Endothelial cell of umbilical vein (primary cell): Measurements from ENCODE around the gene SLC26A11. TPM values are rescaled to one million over a fixed set of nuclear protein-coding genes. Genes with fewer than 3 reads are reported as not detected.

Experiments used
- BruUV-seq: library from RNA; stranded (reverse); fragments of 400-500 nt; replicated peaks from 2 replicates; lab custom pipeline; 2021; lab: Mats Ljungman, UMichigan
- CTCF ChIA-PET: fragments of 300-600, 350-600 bp; sonication (Branson Sonifier 250); formaldehyde crosslinking; loops from one replicate; lab custom pipeline; 2021; ENCODE audit warnings: antibody characterized with exemption, inconsistent platforms; lab: Charles Lee
- POLR2A ChIA-PET: fragments of 300-600, 350-600 bp; sonication (Branson Sonifier 250); formaldehyde crosslinking; loops from one replicate; lab custom pipeline; 2021; ENCODE audit warnings: antibody characterized with exemption, inconsistent platforms; lab: Charles Lee
- DNase-seq: peaks from one replicate; pipeline ENCODE4 v3.0.0-alpha.2; 2011; ENCODE audit warnings: low read depth, low spot score
- FAIRE-seq: peaks from 2 replicates; lab custom pipeline; 2011; peaks lifted over from hg19 to GRCh38; lab: Jason Lieb, UNC
- H2AFZ ChIP-seq: 2 replicates; pipeline ENCODE4 v1.6.0; 2012; ENCODE audit warnings: low read depth, low read length, control low read depth, inconsistent platforms
- H3K27ac ChIP-seq: 2 replicates; pipeline ENCODE4 v1.5.1; 2011; ENCODE audit warnings: low read depth, mild to moderate bottlenecking, control low read depth, low read length, moderate library complexity; ENCODE audit not compliant: insufficient read depth
- H3K27me3 ChIP-seq, 2 experiments: 2 replicates each; pipeline versions ENCODE4 v1.6.0 to v1.6.1; 2011; ENCODE audit warnings: low read length in 2 of 2, mixed read lengths in 1 of 2; ENCODE audit not compliant: control insufficient read depth in 2 of 2, insufficient read depth in 2 of 2
- H3K36me3 ChIP-seq, 2 experiments: 2 replicates in 1 of 2; 3 replicates in 1 of 2; pipeline ENCODE4 v1.5.1; 2011; ENCODE audit warnings: low read length in 2 of 2, mild to moderate bottlenecking in 1 of 2, moderate library complexity in 1 of 2; ENCODE audit not compliant: control insufficient read depth in 2 of 2, insufficient read depth in 2 of 2; ENCODE audit errors: extremely low read depth in 1 of 2
- H3K4me1 ChIP-seq: 3 replicates; pipeline ENCODE4 v1.5.1; 2011; ENCODE audit warnings: mild to moderate bottlenecking, low read length; ENCODE audit not compliant: control insufficient read depth, insufficient read depth; ENCODE audit errors: extremely low read depth
- H3K4me2 ChIP-seq: 2 replicates; pipeline ENCODE4 v1.6.1; 2011; ENCODE audit warnings: low read length, control low read depth, mixed read lengths; ENCODE audit not compliant: insufficient read depth
- H3K4me3 ChIP-seq, 3 experiments: fragments of 200-600 bp in 1 of 3; sonication (generic), shearing (Covaris generic) in 1 of 3; replicated peaks in 1 of 3; 2 replicates each; pipeline ENCODE4 v1.5.1; 2011 to 2016; ENCODE audit warnings: control low read depth in 3 of 3, low read length in 3 of 3, mild to moderate bottlenecking in 2 of 3, inconsistent platforms in 1 of 3, low read depth in 1 of 3, moderate library complexity in 1 of 3; ENCODE audit not compliant: insufficient read depth in 1 of 3
- H3K79me2 ChIP-seq: 2 replicates; pipeline ENCODE4 v1.6.0; 2012; ENCODE audit warnings: low read length, inconsistent platforms; ENCODE audit not compliant: control insufficient read depth, insufficient read depth
- H3K9ac ChIP-seq: replicated peaks from 2 replicates; pipeline ENCODE3; 2011; ENCODE audit warnings: low read length, control low read depth; ENCODE audit not compliant: insufficient read depth; ENCODE audit errors: extremely low read depth
- H3K9me1 ChIP-seq: replicated peaks from 3 replicates; pipeline ENCODE4 v1.6.0; 2011; ENCODE audit warnings: mild to moderate bottlenecking, low read length; ENCODE audit not compliant: control insufficient read depth, insufficient read depth; ENCODE audit errors: extremely low read depth
- H3K9me3 ChIP-seq: replicated peaks from 2 replicates; pipeline ENCODE4 v1.5.1; 2012; ENCODE audit warnings: low read length, inconsistent platforms; ENCODE audit not compliant: control insufficient read depth, insufficient read depth
- H4K20me1 ChIP-seq: replicated peaks from 2 replicates; pipeline ENCODE3; 2011; ENCODE audit warnings: mild to moderate bottlenecking, low read length; ENCODE audit not compliant: control insufficient read depth, insufficient read depth; ENCODE audit errors: extremely low read depth
- CTCF ChIP-seq, 2 donors: IDR thresholded peaks; 1 replicate in 1 of 2; 2 replicates in 1 of 2; pipeline ENCODE4 v1.5.1; 2011; ENCODE audit warnings: low read length in 2 of 2, mild to moderate bottlenecking in 2 of 2, moderate library complexity in 2 of 2, control low read depth in 1 of 2, inconsistent platforms in 1 of 2, low read depth in 1 of 2; ENCODE audit not compliant: insufficient read depth in 1 of 2; ENCODE audit errors: extremely low read depth in 1 of 2
- EZH2 ChIP-seq: IDR thresholded peaks from 2 replicates; pipeline ENCODE4 v1.6.1; 2012; ENCODE audit warnings: borderline replicate concordance, low read depth, mild to moderate bottlenecking, moderate library complexity, low read length, inconsistent platforms; ENCODE audit not compliant: severe bottlenecking
- FOS ChIP-seq: IDR thresholded peaks from 2 replicates; pipeline ENCODE4 v1.6.1; 2011; ENCODE audit warnings: mild to moderate bottlenecking, low read length, moderate library complexity, borderline replicate concordance; ENCODE audit not compliant: insufficient read depth
- GATA2 ChIP-seq: IDR thresholded peaks from 2 replicates; pipeline ENCODE4 v1.7.0; 2011; ENCODE audit warnings: low read depth, mild to moderate bottlenecking, moderate library complexity, mixed read lengths, low read length; ENCODE audit not compliant: insufficient read length, insufficient read depth
- JUN ChIP-seq: IDR thresholded peaks from 2 replicates; pipeline ENCODE4 v1.6.1; 2011; ENCODE audit warnings: borderline replicate concordance, low read depth; ENCODE audit not compliant: insufficient read length, insufficient read depth
- MAX ChIP-seq: IDR thresholded peaks from 2 replicates; pipeline ENCODE4 v1.6.1; 2011; ENCODE audit not compliant: insufficient read depth, insufficient read length
- MYC ChIP-seq: IDR thresholded peaks from one replicate; pipeline ENCODE4 v1.6.1; 2011; ENCODE audit warnings: mild to moderate bottlenecking, low read depth, low read length
- POLR2A ChIP-seq: IDR thresholded peaks from 2 replicates; pipeline ENCODE4 v1.6.1; 2012; ENCODE audit warnings: low read depth, mild to moderate bottlenecking, control low read depth, low read length
- POLR2AphosphoS5 ChIP-seq: IDR thresholded peaks from 2 replicates; pipeline ENCODE4 v1.6.1; 2012; ENCODE audit warnings: low read depth, mild to moderate bottlenecking, control low read depth, low read length, moderate library complexity; ENCODE audit not compliant: insufficient read depth
- dilution Hi-C: fragments of 300-500 bp; cut with MboI; formaldehyde crosslinking; loops from one replicate; pipeline ENCODE4 v1.15.0; 2019; ENCODE audit warnings: low sequenced_read_pairs; ENCODE audit not compliant: extremely low pct_ligation_motif_present
- intact Hi-C: fragments of 100-400 bp; cut with micrococcal nuclease; formaldehyde crosslinking; loops from one replicate; pipeline ENCODE4 v1.10.0; 2022
- polyA plus RNA-seq, 4 experiments: library from polyadenylated mRNA; depleted of rRNA in 3 of 4; stranded (reverse) in 3 of 4; unstranded in 1 of 4; fragments of >200 nt; gene quantifications; 2 replicates each; pipeline versions ENCODE4 v1.2.1 to v1.2.3, GENCODE V29; 2011 to 2012; ENCODE audit warnings: missing spikeins in 1 of 4
- total RNA-seq: library from RNA; stranded (reverse); gene quantifications from 2 replicates; pipeline ENCODE4 v1.2.3, GENCODE V29; 2021

The SLC26A11 gene
- total and polyA plus RNA-seq, 2 donors (not counting 3 experiments of a cell fraction or from before 2014, with no cell fraction given): 25.2 to 33.0 TPM

GRCh38 chr17:80295146-80295545 is 74.9 kb downstream of the SLC26A11 start:
- ChIA-PET CTCF (interaction anchor here (5.5 kb wide), 1 partner anchor 99 kb away, joined by 32 read pairs; no protein-coding TSS in a partner anchor), POLR2A (no interaction called here)
- no peaks in the 10 kb centered on the region for H3K9me3 ChIP-seq
- intact Hi-C loops (no loop called here), dilution Hi-C loops (no loop called here)
- no peak overlapping the region for H3K4me2 ChIP-seq
- H3K4me1 ChIP-seq: no peaks in the 10 kb centered on the region
- peaks cover 13 to 50% of the 10 kb centered on the region in 2 experiments for H3K36me3 ChIP-seq
- BruUV-seq: no TSS peak
- H2AFZ ChIP-seq: no peak overlapping the region
- H4K20me1 ChIP-seq: no peaks in the 10 kb centered on the region
- H3K9ac ChIP-seq: no peak overlapping the region
- no peaks in the 10 kb centered on the region for H3K27me3 ChIP-seq
- H3K79me2 ChIP-seq: no peaks in the 10 kb centered on the region
- H3K4me3 ChIP-seq: no peak overlapping the region
- TF ChIP-seq JUN (no peak), MAX (no peak), EZH2 (no peak), MYC (no peak), POLR2A (no peak), POLR2AphosphoS5 (no peak), FOS (no peak), CTCF (IDR thresholded peaks at IDR 0.05; ENCODE audit: extremely low read depth in 1 of 2, insufficient read depth in 1 of 2, low read depth in 1 of 2, low read length in 2 of 2) (no peak), GATA2 (no peak)
- FAIRE-seq: no peak
- H3K27ac ChIP-seq: no peak overlapping the region
- no peak for DNase-seq
- H3K9me1 ChIP-seq: no peaks in the 10 kb centered on the region
